HEK293 (cell line): ENCODE measurements around the gene SBF2.

Source experiments
- BCL11B ChIP-seq: fragments of 450-650 bp; formaldehyde crosslinking; IDR thresholded peaks from 2 replicates; pipeline ENCODE4 v1.5.1; 2016; ENCODE audit warnings: low read depth, missing biosample characterization, missing genetic modification characterization
- EGR2 ChIP-seq: fragments of 450-650 bp; formaldehyde crosslinking; IDR thresholded peaks from 2 replicates; pipeline ENCODE4 v1.5.1; 2016; ENCODE audit warnings: low read depth, missing biosample characterization, missing genetic modification characterization
- GFI1B ChIP-seq: fragments of 450-650 bp; formaldehyde crosslinking; IDR thresholded peaks from 2 replicates; pipeline ENCODE4 v1.5.1; 2016; ENCODE audit warnings: missing biosample characterization, missing genetic modification characterization
- KLF16 ChIP-seq: fragments of 450-650 bp; formaldehyde crosslinking; IDR thresholded peaks from 2 replicates; pipeline ENCODE4 v1.5.1; 2017; ENCODE audit warnings: missing biosample characterization, missing genetic modification characterization
- KLF8 ChIP-seq: fragments of 450-650 bp; formaldehyde crosslinking; IDR thresholded peaks from 2 replicates; pipeline ENCODE4 v1.5.1; 2016; ENCODE audit warnings: missing biosample characterization, missing genetic modification characterization
- RBAK ChIP-seq: fragments of 450-650 bp; formaldehyde crosslinking; IDR thresholded peaks from 2 replicates; pipeline ENCODE4 v1.5.1; 2016; ENCODE audit warnings: missing biosample characterization, missing genetic modification characterization
- ZFHX2 ChIP-seq: fragments of 450-650 bp; formaldehyde crosslinking; conservative IDR thresholded peaks from 2 replicates; pipeline ENCODE4 v1.5.1; 2016; ENCODE audit warnings: missing biosample characterization, missing genetic modification characterization
- ZNF155 ChIP-seq: fragments of 450-650 bp; formaldehyde crosslinking; IDR thresholded peaks from 2 replicates; pipeline ENCODE4 v1.5.1; 2016; ENCODE audit warnings: missing biosample characterization, missing genetic modification characterization
- ZNF202 ChIP-seq: fragments of 450-650 bp; formaldehyde crosslinking; IDR thresholded peaks from 2 replicates; pipeline ENCODE4 v1.5.1; 2016; ENCODE audit warnings: missing biosample characterization, missing genetic modification characterization, borderline replicate concordance
- ZNF221 ChIP-seq: fragments of 450-650 bp; formaldehyde crosslinking; IDR thresholded peaks from 2 replicates; pipeline ENCODE4 v1.5.1; 2017; ENCODE audit warnings: missing biosample characterization, missing genetic modification characterization, borderline replicate concordance
- ZNF302 ChIP-seq: fragments of 450-650 bp; formaldehyde crosslinking; IDR thresholded peaks from 2 replicates; pipeline ENCODE4 v1.5.1; 2016; ENCODE audit warnings: missing biosample characterization, missing genetic modification characterization, low read depth
- ZNF311 ChIP-seq: fragments of 450-650 bp; formaldehyde crosslinking; IDR thresholded peaks from 2 replicates; pipeline ENCODE4 v1.5.1; 2017; ENCODE audit warnings: missing biosample characterization, missing genetic modification characterization, borderline replicate concordance
- ZNF335 ChIP-seq: fragments of 450-650 bp; formaldehyde crosslinking; conservative IDR thresholded peaks from 2 replicates; pipeline ENCODE4 v1.5.1; 2016; ENCODE audit warnings: missing biosample characterization, missing genetic modification characterization
- ZNF366 ChIP-seq: fragments of 450-650 bp; formaldehyde crosslinking; conservative IDR thresholded peaks from 2 replicates; pipeline ENCODE4 v1.5.1; 2016; ENCODE audit warnings: missing biosample characterization, missing genetic modification characterization
- ZNF37A ChIP-seq: fragments of 450-650 bp; IDR thresholded peaks from 2 replicates; pipeline ENCODE4 v1.5.1; 2018; ENCODE audit warnings: missing biosample characterization, missing genetic modification characterization
- ZNF423 ChIP-seq: fragments of 450-650 bp; formaldehyde crosslinking; IDR thresholded peaks from 2 replicates; pipeline ENCODE4 v1.5.1; 2016; ENCODE audit warnings: missing biosample characterization, missing genetic modification characterization
- ZNF514 ChIP-seq: fragments of 450-650 bp; formaldehyde crosslinking; IDR thresholded peaks from 2 replicates; pipeline ENCODE4 v1.5.1; 2016; ENCODE audit warnings: missing biosample characterization, missing genetic modification characterization
- ZNF621 ChIP-seq: fragments of 450-650 bp; formaldehyde crosslinking; IDR thresholded peaks from 2 replicates; pipeline ENCODE4 v1.5.1; 2017; ENCODE audit warnings: missing biosample characterization, missing genetic modification characterization
- ZNF626 ChIP-seq: fragments of 450-650 bp; sonication (Bioruptor Pico); formaldehyde crosslinking; IDR thresholded peaks from 2 replicates; pipeline ENCODE4 v1.5.1; 2018; ENCODE audit warnings: missing biosample characterization, missing genetic modification characterization, inconsistent platforms
- ZNF791 ChIP-seq: fragments of 450-650 bp; formaldehyde crosslinking; IDR thresholded peaks from 2 replicates; pipeline ENCODE4 v1.5.1; 2016; ENCODE audit warnings: missing biosample characterization, missing genetic modification characterization
- ZSCAN30 ChIP-seq: fragments of 450-650 bp; IDR thresholded peaks from 2 replicates; pipeline ENCODE4 v1.5.1; 2018; ENCODE audit warnings: missing biosample characterization, mild to moderate bottlenecking, missing genetic modification characterization, moderate library complexity
- TF ChIP-seq, protein P1 (sequence below): fragments of 450-650 bp; formaldehyde crosslinking; optimal IDR thresholded peaks from 2 replicates; pipeline ENCODE3; 2016; ENCODE audit warnings: missing biosample characterization, mild to moderate bottlenecking, missing genetic modification characterization
- TF ChIP-seq, protein P2 (sequence below): fragments of 450-650 bp; formaldehyde crosslinking; IDR thresholded peaks from 2 replicates; pipeline ENCODE4 v1.5.1; 2016; ENCODE audit warnings: missing biosample characterization, missing genetic modification characterization
- TF ChIP-seq, protein P3 (sequence below): fragments of 450-650 bp; formaldehyde crosslinking; IDR thresholded peaks from 2 replicates; pipeline ENCODE4 v1.5.1; 2016; ENCODE audit warnings: missing biosample characterization, missing genetic modification characterization
- TF ChIP-seq, protein P4 (sequence below): sonication (generic); formaldehyde crosslinking; IDR thresholded peaks from 2 replicates; pipeline ENCODE4 v1.8.1; 2022; ENCODE audit warnings: mild to moderate bottlenecking, moderate library complexity, missing genetic modification reagents
- TF ChIP-seq, protein P5 (sequence below): fragments of 450-650 bp; formaldehyde crosslinking; IDR thresholded peaks from 2 replicates; pipeline ENCODE4 v1.5.1; 2016; ENCODE audit warnings: missing biosample characterization, missing genetic modification characterization
- TF ChIP-seq, protein P6 (sequence below): fragments of 450-650 bp; formaldehyde crosslinking; IDR thresholded peaks from 2 replicates; pipeline ENCODE4 v1.5.1; 2016; ENCODE audit warnings: missing biosample characterization, missing genetic modification characterization
- TF ChIP-seq, protein P7 (sequence below): fragments of 450-650 bp; formaldehyde crosslinking; IDR thresholded peaks from 2 replicates; pipeline ENCODE4 v1.5.1; 2017; ENCODE audit warnings: missing biosample characterization, missing genetic modification characterization

Gene SBF2

DNA sequence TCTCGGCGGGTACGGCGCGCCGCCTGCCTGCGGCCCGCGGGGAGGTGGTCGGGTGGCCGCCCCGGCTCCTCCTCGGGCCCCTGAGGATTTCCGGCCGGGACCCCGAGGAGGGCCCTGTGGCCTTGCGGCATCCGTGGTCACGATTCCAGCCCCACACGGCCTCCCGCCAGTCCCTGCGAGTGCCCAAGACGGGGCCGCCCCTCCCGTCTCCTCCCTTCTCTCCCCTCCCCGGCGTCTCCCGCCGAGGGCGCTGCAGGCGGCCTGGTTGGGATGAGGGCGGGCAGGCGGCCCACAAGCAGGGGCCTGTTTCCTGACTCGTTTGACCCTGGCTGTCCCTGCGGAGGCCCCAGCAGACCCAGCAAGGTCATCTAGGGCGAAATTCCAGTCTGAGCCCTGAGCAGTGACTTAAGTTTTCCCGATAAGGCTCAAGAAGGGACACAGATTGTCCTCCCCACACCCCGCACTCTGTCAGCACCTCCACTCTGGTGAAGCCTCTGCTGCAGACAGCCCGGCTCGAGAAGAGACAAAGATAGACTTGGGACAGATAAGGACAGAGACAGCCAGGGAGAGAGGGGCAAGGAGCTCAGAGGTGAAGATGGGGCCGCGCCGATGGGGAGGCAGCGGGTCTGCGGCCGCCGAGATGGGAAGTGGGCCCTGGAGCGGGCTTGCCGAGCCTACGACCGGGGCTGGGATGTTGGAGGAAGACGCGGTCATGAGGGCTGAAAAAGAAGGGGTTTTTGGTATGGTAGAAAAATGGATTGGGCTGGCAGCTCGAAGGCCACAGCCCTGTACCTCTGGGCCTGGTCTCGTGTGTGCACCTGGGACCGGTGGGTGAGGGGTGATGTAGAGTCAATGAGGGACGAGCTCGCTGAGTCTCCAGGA, 535.1 kb downstream of the SBF2 start (continued):
- TF ChIP-seq ZNF423 (peak; percentile 88), ZSCAN30 (tag by site-specific recombination) (no peak; the same call in 1 of the 2 replicates), ZNF514 (tag by site-specific recombination) (no peak), KLF8 (peak; percentile 45), ZFHX2 (tag by site-specific recombination) (0 out of 2 replicates have a peak, but pooled peaks have one; percentile 43), ZNF155 (tag by site-specific recombination) (no peak), EGR2 (0 out of 2 replicates have a peak, but pooled peaks have one; percentile 36), ZNF221 (tag by site-specific recombination) (no peak), BCL11B (tag by site-specific recombination) (no peak), ZNF202 (tag by site-specific recombination) (no peak), ZNF37A (tag by site-specific recombination) (no peak), ZNF621 (tag by site-specific recombination) (no peak), ZNF302 (tag by site-specific recombination) (no peak), ZNF335 (tag by site-specific recombination) (peak; percentile 33; the same call in 1 of the 2 replicates), ZNF366 (no peak), RBAK (tag by site-specific recombination) (no peak), GFI1B (tag by site-specific recombination) (no peak), KLF16 (tag by site-specific recombination) (0 out of 2 replicates have a peak, but pooled peaks have one; percentile 10), ZNF791 (tag by site-specific recombination) (no peak), ZNF311 (tag by site-specific recombination) (no peak), ZNF626 (no peak)
- TF ChIP-seq, protein P1, sequence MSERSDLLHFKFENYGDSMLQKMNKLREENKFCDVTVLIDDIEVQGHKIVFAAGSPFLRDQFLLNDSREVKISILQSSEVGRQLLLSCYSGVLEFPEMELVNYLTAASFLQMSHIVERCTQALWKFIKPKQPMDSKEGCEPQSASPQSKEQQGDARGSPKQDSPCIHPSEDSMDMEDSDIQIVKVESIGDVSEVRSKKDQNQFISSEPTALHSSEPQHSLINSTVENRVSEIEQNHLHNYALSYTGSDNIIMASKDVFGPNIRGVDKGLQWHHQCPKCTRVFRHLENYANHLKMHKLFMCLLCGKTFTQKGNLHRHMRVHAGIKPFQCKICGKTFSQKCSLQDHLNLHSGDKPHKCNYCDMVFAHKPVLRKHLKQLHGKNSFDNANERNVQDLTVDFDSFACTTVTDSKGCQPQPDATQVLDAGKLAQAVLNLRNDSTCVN (tag by site-specific recombination) = peak; percentile 89
- TF ChIP-seq, protein P2, sequence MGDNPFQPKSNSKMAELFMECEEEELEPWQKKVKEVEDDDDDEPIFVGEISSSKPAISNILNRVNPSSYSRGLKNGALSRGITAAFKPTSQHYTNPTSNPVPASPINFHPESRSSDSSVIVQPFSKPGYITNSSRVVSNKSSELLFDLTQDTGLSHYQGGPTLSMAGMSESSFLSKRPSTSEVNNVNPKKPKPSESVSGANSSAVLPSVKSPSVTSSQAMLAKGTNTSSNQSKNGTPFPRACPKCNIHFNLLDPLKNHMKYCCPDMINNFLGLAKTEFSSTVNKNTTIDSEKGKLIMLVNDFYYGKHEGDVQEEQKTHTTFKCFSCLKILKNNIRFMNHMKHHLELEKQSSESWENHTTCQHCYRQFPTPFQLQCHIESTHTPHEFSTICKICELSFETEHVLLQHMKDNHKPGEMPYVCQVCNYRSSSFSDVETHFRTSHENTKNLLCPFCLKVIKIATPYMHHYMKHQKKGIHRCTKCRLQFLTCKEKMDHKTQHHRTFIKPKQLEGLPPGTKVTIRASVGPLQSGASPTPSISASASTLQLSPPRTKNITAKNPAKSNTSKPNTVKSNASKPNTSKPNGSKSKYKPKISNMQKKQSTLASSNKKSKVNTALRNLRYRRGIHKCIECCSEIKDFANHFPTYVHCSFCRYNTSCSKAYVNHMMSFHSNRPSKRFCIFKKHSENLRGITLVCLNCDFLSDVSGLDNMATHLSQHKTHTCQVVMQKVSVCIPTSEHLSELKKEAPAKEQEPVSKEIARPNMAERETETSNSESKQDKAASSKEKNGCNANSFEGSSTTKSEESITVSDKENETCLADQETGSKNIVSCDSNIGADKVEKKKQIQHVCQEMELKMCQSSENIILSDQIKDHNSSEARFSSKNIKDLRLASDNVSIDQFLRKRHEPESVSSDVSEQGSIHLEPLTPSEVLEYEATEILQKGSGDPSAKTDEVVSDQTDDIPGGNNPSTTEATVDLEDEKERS (tag by site-specific recombination) = no peak
- TF ChIP-seq, protein P3, sequence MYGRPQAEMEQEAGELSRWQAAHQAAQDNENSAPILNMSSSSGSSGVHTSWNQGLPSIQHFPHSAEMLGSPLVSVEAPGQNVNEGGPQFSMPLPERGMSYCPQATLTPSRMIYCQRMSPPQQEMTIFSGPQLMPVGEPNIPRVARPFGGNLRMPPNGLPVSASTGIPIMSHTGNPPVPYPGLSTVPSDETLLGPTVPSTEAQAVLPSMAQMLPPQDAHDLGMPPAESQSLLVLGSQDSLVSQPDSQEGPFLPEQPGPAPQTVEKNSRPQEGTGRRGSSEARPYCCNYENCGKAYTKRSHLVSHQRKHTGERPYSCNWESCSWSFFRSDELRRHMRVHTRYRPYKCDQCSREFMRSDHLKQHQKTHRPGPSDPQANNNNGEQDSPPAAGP (tag by site-specific recombination) = no peak
- TF ChIP-seq, protein P4, sequence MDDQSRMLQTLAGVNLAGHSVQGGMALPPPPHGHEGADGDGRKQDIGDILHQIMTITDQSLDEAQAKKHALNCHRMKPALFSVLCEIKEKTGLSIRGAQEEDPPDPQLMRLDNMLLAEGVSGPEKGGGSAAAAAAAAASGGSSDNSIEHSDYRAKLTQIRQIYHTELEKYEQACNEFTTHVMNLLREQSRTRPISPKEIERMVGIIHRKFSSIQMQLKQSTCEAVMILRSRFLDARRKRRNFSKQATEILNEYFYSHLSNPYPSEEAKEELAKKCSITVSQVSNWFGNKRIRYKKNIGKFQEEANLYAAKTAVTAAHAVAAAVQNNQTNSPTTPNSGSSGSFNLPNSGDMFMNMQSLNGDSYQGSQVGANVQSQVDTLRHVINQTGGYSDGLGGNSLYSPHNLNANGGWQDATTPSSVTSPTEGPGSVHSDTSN (CRISPR knock-in tag) = no peak; the same call in 1 of the 2 replicates
- TF ChIP-seq, protein P5, sequence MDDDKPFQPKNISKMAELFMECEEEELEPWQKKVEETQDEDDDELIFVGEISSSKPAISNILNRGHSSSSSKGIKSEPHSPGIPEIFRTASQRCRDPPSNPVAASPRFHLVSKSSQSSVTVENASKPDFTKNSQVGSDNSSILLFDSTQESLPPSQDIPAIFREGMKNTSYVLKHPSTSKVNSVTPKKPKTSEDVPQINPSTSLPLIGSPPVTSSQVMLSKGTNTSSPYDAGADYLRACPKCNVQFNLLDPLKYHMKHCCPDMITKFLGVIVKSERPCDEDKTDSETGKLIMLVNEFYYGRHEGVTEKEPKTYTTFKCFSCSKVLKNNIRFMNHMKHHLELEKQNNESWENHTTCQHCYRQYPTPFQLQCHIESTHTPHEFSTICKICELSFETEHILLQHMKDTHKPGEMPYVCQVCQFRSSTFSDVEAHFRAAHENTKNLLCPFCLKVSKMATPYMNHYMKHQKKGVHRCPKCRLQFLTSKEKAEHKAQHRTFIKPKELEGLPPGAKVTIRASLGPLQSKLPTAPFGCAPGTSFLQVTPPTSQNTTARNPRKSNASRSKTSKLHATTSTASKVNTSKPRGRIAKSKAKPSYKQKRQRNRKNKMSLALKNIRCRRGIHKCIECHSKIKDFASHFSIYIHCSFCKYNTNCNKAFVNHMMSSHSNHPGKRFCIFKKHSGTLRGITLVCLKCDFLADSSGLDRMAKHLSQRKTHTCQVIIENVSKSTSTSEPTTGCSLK (tag by site-specific recombination) = no peak
- TF ChIP-seq, protein P6, sequence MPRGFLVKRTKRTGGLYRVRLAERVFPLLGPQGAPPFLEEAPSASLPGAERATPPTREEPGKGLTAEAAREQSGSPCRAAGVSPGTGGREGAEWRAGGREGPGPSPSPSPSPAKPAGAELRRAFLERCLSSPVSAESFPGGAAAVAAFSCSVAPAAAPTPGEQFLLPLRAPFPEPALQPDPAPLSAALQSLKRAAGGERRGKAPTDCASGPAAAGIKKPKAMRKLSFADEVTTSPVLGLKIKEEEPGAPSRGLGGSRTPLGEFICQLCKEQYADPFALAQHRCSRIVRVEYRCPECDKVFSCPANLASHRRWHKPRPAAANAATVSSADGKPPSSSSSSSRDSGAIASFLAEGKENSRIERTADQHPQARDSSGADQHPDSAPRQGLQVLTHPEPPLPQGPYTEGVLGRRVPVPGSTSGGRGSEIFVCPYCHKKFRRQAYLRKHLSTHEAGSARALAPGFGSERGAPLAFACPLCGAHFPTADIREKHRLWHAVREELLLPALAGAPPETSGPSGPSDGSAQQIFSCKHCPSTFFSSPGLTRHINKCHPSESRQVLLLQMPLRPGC (tag by site-specific recombination) = no peak
- TF ChIP-seq, protein P7, sequence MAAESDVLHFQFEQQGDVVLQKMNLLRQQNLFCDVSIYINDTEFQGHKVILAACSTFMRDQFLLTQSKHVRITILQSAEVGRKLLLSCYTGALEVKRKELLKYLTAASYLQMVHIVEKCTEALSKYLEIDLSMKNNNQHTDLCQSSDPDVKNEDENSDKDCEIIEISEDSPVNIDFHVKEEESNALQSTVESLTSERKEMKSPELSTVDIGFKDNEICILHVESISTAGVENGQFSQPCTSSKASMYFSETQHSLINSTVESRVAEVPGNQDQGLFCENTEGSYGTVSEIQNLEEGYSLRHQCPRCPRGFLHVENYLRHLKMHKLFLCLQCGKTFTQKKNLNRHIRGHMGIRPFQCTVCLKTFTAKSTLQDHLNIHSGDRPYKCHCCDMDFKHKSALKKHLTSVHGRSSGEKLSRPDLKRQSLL (tag by site-specific recombination) = no peak
